RWPE2 (cell line): Measurements from ENCODE around the gene SDCBP2.

Experiments
- ATAC-seq: fragments of 200-7000 bp; cut with Tn5 transposase; 3 replicates; pipeline ENCODE4 v1.9.1; 2021; ENCODE audit warnings: low read depth
- DNase-seq: peaks from one replicate; pipeline ENCODE4 v3.0.0-alpha.2; 2020; ENCODE audit warnings: low spot score
- H3K27ac ChIP-seq: fragments of 450-650 bp; 2 replicates; pipeline ENCODE4 v1.5.1; 2017; ENCODE audit warnings: mild to moderate bottlenecking; ENCODE audit not compliant: poor library complexity, severe bottlenecking
- H3K27me3 ChIP-seq: fragments of 250-450 bp; sonication (Bioruptor Pico); 2 replicates; pipeline ENCODE4 v1.5.1; 2021; ENCODE audit warnings: mild to moderate bottlenecking, moderate library complexity; ENCODE audit not compliant: insufficient read depth, poor library complexity, severe bottlenecking
- H3K36me3 ChIP-seq: fragments of 250-450 bp; sonication (Bioruptor Pico); 2 replicates; pipeline ENCODE4 v1.5.1; 2020; ENCODE audit warnings: low read depth, mild to moderate bottlenecking, moderate library complexity
- H3K4me1 ChIP-seq: fragments of 250-450 bp; sonication (Bioruptor Pico); 2 replicates; pipeline ENCODE4 v1.5.1; 2021; ENCODE audit warnings: mild to moderate bottlenecking, moderate library complexity; ENCODE audit not compliant: insufficient read depth, poor library complexity, severe bottlenecking
- H3K4me3 ChIP-seq: fragments of 250-450 bp; sonication (Bioruptor Pico); 2 replicates; pipeline ENCODE4 v1.5.1; 2021; ENCODE audit warnings: mild to moderate bottlenecking, moderate library complexity; ENCODE audit not compliant: severe bottlenecking
- H3K9me3 ChIP-seq: fragments of 250-450 bp; sonication (Bioruptor Pico); 2 replicates; pipeline ENCODE4 v1.5.1; 2021; ENCODE audit warnings: mild to moderate bottlenecking, moderate library complexity; ENCODE audit not compliant: severe bottlenecking
- CTCF ChIP-seq: fragments of 450-650 bp; IDR thresholded peaks from one replicate; pipeline ENCODE4 v1.5.1; 2017; ENCODE audit warnings: mild to moderate bottlenecking, moderate library complexity; ENCODE audit not compliant: poor library complexity, severe bottlenecking

Gene SDCBP2

DNA sequence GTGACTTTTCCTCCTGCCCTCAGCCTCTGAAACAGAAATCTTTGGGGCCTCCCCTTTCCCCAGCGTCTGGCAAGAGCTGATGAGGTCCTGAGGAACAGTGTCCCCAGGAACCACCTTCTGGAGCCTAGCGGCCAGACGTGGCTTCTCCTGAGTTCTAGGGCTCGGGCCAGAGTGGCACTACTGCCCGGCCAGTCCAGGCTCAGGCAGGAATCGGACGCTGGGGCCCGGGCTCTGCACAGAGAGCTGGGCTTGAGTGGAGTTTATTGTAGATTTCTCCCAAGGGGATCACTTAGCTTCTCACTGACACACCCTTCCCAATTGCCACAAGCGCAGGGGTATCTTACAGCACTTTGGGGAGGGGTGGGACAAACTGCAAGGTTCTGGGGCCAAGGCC lies 20.2 kb downstream of the SDCBP2 start:
- DNase-seq (no peak), ATAC-seq (no peak)
- Histone ChIP-seq H3K36me3 (no peaks in the 10 kb centered on the region), H3K27ac (no peak overlapping the region), H3K27me3 (no peaks in the 10 kb centered on the region), H3K4me3 (no peak overlapping the region), H3K9me3 (no peaks in the 10 kb centered on the region), H3K4me1 (peaks cover 2% of the 10 kb centered on the region)
- TF ChIP-seq CTCF, result no peak

DNA sequence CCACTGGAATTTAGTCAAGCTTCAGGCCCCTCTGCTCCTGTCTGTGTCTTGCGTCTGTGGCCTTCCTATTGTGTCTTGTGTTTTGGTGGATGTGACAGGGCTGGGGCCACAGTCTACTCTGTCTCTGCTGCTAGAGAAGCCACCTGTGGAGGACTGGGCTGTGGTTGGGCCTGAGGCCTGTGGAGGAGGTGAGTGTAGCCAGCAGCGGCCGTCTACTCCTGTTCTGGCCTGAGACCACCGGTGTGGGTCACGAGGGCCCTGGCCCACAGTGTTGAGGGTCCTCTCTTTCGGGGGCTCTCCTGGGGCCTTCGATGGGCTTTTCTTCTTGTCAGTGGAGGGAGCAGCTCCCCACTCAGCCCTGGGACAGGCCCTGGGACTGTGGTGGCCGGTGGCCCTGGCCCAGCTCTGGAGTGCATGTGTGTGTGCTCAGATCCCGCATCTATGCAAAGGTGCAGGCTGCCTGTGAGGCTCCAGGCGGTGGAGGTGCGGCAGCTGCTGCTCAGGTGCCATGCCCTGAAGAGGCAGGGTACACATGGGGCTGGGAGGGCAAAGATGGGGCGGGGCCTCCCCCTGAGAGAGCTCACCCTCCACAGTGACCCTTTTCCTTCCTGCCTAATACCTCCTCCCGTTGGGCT lies 20.8 kb downstream of the SDCBP2 start:
- Histone ChIP-seq H3K4me3 (no peak overlapping the region), H3K36me3 (no peaks in the 10 kb centered on the region), H3K27ac (no peak overlapping the region), H3K9me3 (no peaks in the 10 kb centered on the region), H3K4me1 (no peaks in the 10 kb centered on the region), H3K27me3 (no peaks in the 10 kb centered on the region)
- TF ChIP-seq CTCF, result no peak
- no peak for DNase-seq
- ATAC-seq, result no peak

DNA sequence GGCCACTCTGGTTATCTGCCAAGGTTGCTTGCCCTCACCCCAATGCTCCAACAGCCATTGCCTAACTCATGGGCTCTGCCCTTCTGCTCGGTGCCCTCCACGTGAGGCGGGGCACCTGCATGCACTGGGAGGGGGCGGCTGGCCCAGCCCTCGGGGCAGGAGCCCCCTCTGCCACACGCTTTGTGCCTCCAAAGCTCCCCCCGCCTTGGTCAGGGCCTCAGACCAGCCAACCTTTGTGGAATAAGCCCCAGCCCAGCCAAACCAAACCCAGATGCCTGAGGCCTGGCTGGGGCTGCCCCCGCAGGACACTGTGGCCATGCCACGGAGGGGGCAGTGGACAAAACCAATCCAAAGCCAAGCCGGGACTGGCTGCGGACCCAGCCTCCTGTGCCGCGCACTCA lies 21.4 kb downstream of the SDCBP2 start:
- no peaks in the 10 kb centered on the region for H3K4me1 ChIP-seq
- no peaks in the 10 kb centered on the region for H3K36me3 ChIP-seq
- no peak for DNase-seq
- no peaks in the 10 kb centered on the region for H3K27me3 ChIP-seq
- H3K9me3 ChIP-seq, result no peaks in the 10 kb centered on the region
- TF ChIP-seq CTCF, result no peak
- no peak overlapping the region for H3K27ac ChIP-seq
- no peak for ATAC-seq
- no peak overlapping the region for H3K4me3 ChIP-seq

DNA sequence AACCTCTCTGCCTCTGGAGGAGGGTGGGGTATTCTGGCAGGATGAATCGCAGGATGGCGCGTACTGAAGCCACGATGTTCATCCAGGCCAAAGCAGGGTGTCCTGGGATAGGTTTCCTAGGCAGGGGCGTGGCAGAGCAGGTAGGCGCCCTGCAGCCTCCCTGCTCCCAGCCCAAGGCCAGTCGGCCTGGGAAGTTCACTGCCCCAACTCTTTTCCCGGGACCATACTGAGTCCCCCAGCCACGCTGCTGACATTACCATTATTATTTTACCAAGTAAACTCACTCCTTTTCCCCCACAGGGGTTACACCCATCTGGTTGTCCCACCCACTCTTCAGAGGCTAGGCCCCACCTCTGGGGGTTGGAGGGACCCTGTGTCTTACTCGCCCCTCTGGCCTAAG lies 21.8 kb downstream of the SDCBP2 start:
- DNase-seq, result no peak
- H3K9me3 ChIP-seq, result no peaks in the 10 kb centered on the region
- H3K4me1 ChIP-seq, result no peaks in the 10 kb centered on the region
- H3K36me3 ChIP-seq, result no peaks in the 10 kb centered on the region
- no peak for TF ChIP-seq CTCF
- no peak overlapping the region for H3K4me3 ChIP-seq
- no peak for ATAC-seq
- H3K27me3 ChIP-seq, result no peaks in the 10 kb centered on the region
- no peak overlapping the region for H3K27ac ChIP-seq

DNA sequence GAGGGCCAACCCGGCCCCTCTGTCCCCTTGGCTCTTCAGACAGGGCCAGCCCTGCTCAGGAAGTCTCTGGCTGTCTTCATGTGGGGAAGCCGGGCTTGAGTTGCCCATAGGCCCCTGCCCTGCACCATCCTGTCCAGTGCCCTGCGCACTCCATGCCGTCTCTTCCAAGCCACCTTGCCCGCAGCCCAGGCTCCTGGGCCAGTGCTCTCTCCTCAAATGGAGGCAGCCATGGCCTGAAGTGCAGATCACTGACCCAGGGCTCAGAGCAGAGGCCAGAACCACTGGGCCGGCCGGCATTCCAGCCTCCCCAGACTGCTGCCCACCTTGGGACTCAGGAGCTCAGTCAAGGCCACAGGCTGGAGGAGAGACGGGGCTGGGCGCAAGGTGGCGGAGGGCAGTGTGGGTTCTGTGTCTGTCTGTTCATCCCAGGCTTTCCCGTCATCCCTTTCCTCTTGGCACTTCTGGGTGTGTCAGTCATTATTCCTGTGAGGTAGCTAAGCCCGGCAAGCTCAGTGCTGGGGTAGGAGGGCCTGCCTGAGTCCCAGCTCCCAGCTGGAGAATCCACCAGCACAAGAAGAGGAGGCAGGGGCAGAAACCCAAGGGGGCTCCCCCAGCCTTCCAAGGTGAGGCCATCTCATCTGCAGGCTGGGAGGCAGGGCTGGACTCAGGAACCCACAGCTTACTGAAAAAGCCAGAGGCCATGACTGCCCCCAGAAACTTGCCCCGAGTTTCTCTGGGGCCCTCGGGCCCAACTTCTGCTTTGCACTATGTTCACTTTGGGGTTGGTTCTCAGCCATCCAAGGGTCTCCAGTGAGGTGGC lies 22.4 kb downstream of the SDCBP2 start:
- DNase-seq, result no peak
- no peak for TF ChIP-seq CTCF
- Histone ChIP-seq H3K9me3 (no peaks in the 10 kb centered on the region), H3K27ac (no peak overlapping the region), H3K4me1 (no peaks in the 10 kb centered on the region), H3K27me3 (no peaks in the 10 kb centered on the region), H3K36me3 (no peaks in the 10 kb centered on the region), H3K4me3 (no peak overlapping the region)
- ATAC-seq, result no peak
